Hepatocyte (in vitro differentiated cells): ENCODE results near the gene KIAA1217. TPM values are rescaled to one million over a fixed set of nuclear protein-coding genes. Genes with fewer than 3 reads are reported as not detected.
A peak's percentile ranks its signal among the peaks of the same experiment; 100 is the strongest.

ENCODE experiments used
- DNase-seq: peaks from one replicate; pipeline ENCODE4 v3.0.0-alpha.2; 2016; ENCODE audit warnings: low spot score
- H2AFZ ChIP-seq: fragments of 200-600 bp; sonication (generic); 2 replicates; pipeline ENCODE4 v1.6.0; 2016; ENCODE audit warnings: antibody characterized with exemption, mild to moderate bottlenecking
- H3K27ac ChIP-seq: fragments of 200-600 bp; sonication (generic); 2 replicates; pipeline ENCODE4 v1.5.1; 2016; ENCODE audit warnings: mild to moderate bottlenecking
- H3K27me3 ChIP-seq: fragments of 200-600 bp; sonication (generic); 2 replicates; pipeline ENCODE4 v1.6.1; 2016
- H3K36me3 ChIP-seq: fragments of 200-600 bp; sonication (generic); replicated peaks from 2 replicates; pipeline ENCODE4 v1.5.1; 2016; ENCODE audit warnings: low read depth; ENCODE audit not compliant: insufficient read depth
- H3K4me1 ChIP-seq: fragments of 200-600 bp; sonication (generic); 2 replicates; pipeline ENCODE4 v1.5.1; 2016; ENCODE audit warnings: mild to moderate bottlenecking, moderate library complexity; ENCODE audit not compliant: insufficient read depth
- H3K4me2 ChIP-seq: fragments of 200-600 bp; sonication (generic); 2 replicates; pipeline ENCODE4 v1.6.0; 2016
- H3K4me3 ChIP-seq: fragments of 200-600 bp; sonication (generic); 2 replicates; pipeline ENCODE4 v1.5.1; 2016; ENCODE audit warnings: mild to moderate bottlenecking
- H3K79me2 ChIP-seq: fragments of 200-600 bp; sonication (generic); 2 replicates; pipeline ENCODE4 v1.6.0; 2017; ENCODE audit warnings: mild to moderate bottlenecking
- H3K9me2 ChIP-seq: fragments of 200-600 bp; sonication (generic); replicated peaks from 2 replicates; pipeline ENCODE4 v1.6.0; 2017; ENCODE audit warnings: mild to moderate bottlenecking; ENCODE audit not compliant: insufficient read depth
- H3K9me3 ChIP-seq: fragments of 200-600 bp; sonication (generic); 2 replicates; pipeline ENCODE4 v1.5.1; 2016; ENCODE audit warnings: low read depth, mild to moderate bottlenecking
- H4K20me1 ChIP-seq: fragments of 200-600 bp; sonication (generic); 2 replicates; pipeline ENCODE4 v1.6.0; 2016; ENCODE audit warnings: mild to moderate bottlenecking; ENCODE audit not compliant: insufficient read depth, poor library complexity, severe bottlenecking
- CTCF ChIP-seq: fragments of 200-600 bp; sonication (generic); IDR thresholded peaks from 2 replicates; pipeline ENCODE4 v1.5.1; 2016; ENCODE audit warnings: antibody characterized with exemption, mild to moderate bottlenecking; ENCODE audit not compliant: poor library complexity
- EZH2 ChIP-seq: fragments of 200-600 bp; sonication (generic); IDR thresholded peaks from 2 replicates; pipeline ENCODE4 v1.6.1; 2016; ENCODE audit warnings: antibody characterized with exemption, mild to moderate bottlenecking, borderline replicate concordance
- EZH2phosphoT487 ChIP-seq: fragments of 200-600 bp; sonication (generic); IDR thresholded peaks from one replicate; pipeline ENCODE4 v1.6.1; 2018; ENCODE audit warnings: antibody characterized with exemption, mild to moderate bottlenecking, low read depth, moderate library complexity; ENCODE audit not compliant: unreplicated experiment, severe bottlenecking
- WGBS: methylation state at CpG from one replicate; pipeline ENCODE4 v1.1.6; 2016; ENCODE audit warnings: low lambda C conversion rate; ENCODE audit errors: missing lambda C conversion rate; 5-methylcytosine and 5-hydroxymethylcytosine counted together
- polyA plus RNA-seq: library from polyadenylated mRNA; unstranded; fragments of >200 nt; fragmentation: Nextera tagmentation; extraction: Ambion mirVana; gene quantifications from 2 replicates; pipeline ENCODE4 v1.2.1, GENCODE V29; 2016
- total RNA-seq: library from RNA; depleted of rRNA; stranded (reverse); fragments of >200 nt; gene quantifications from 2 replicates; pipeline ENCODE4 v1.2.3, GENCODE V29; 2014

KIAA1217 gene
- total and polyA plus RNA-seq, 2 experiments from 2014 or later: 31.6 to 33.2 TPM

- H3K4me1 ChIP-seq: peaks cover 30% of the 10 kb centered on the region
- H3K79me2 ChIP-seq: peaks cover 80% of the 10 kb centered on the region
- 80% methylated on average over 2 of the region's 2 CpGs for WGBS
- no peak overlapping the region for H3K4me2 ChIP-seq
- DNase-seq: no peak
- H3K9me3 ChIP-seq: no peaks in the 10 kb centered on the region
- H3K27ac ChIP-seq: no peak overlapping the region
- no peak for TF ChIP-seq EZH2phosphoT487
- no peaks in the 10 kb centered on the region for H4K20me1 ChIP-seq
- no peak overlapping the region for H2AFZ ChIP-seq
- H3K4me3 ChIP-seq: no peak overlapping the region
- H3K27me3 ChIP-seq: no peaks in the 10 kb centered on the region
- no peaks in the 10 kb centered on the region for H3K9me2 ChIP-seq
- H3K36me3 ChIP-seq: no peaks in the 10 kb centered on the region
Measured at GRCh38 chr10:24213881-24214280, 4.9 kb downstream of the KIAA1217 start.

- H3K36me3 ChIP-seq: no peaks in the 10 kb centered on the region
- H3K4me2 ChIP-seq: peak overlapping the region; percentile 63
- 80% methylated on average over 5 of the region's 5 CpGs for WGBS
- H3K27me3 ChIP-seq: no peaks in the 10 kb centered on the region
- H3K9me2 ChIP-seq: no peaks in the 10 kb centered on the region
- TF ChIP-seq CTCF (no peak), EZH2 (no peak), EZH2phosphoT487 (no peak)
- H3K4me3 ChIP-seq: no peak overlapping the region
- H4K20me1 ChIP-seq: no peaks in the 10 kb centered on the region
- H3K79me2 ChIP-seq: peaks cover 82% of the 10 kb centered on the region
- no peak overlapping the region for H2AFZ ChIP-seq
- no peak for DNase-seq
- H3K4me1 ChIP-seq: peaks cover 30% of the 10 kb centered on the region
- no peaks in the 10 kb centered on the region for H3K9me3 ChIP-seq
- peak overlapping the region; percentile 71 for H3K27ac ChIP-seq
Measured at GRCh38 chr10:24214762-24215161, 5.8 kb downstream of the KIAA1217 start.

- no peaks in the 10 kb centered on the region for H3K9me2 ChIP-seq
- no peaks in the 10 kb centered on the region for H3K9me3 ChIP-seq
- H3K4me1 ChIP-seq: peaks cover 30% of the 10 kb centered on the region
- H3K27me3 ChIP-seq: no peaks in the 10 kb centered on the region
- H3K36me3 ChIP-seq: no peaks in the 10 kb centered on the region
- 51% methylated on average over 4 of the region's 4 CpGs for WGBS
- peak overlapping the region; percentile 63 for H3K4me2 ChIP-seq
- TF ChIP-seq EZH2phosphoT487 (no peak), CTCF (no peak), EZH2 (no peak)
- DNase-seq: peak; percentile 51
- no peaks in the 10 kb centered on the region for H4K20me1 ChIP-seq
- H2AFZ ChIP-seq: no peak overlapping the region
- no peak overlapping the region for H3K4me3 ChIP-seq
- peaks cover 82% of the 10 kb centered on the region for H3K79me2 ChIP-seq
- peak overlapping the region; percentile 71 for H3K27ac ChIP-seq
Measured at GRCh38 chr10:24215196-24215595, 6.3 kb downstream of the KIAA1217 start.

GRCh38 chr10:24215603-24216002, 6.7 kb downstream of the KIAA1217 start:
- Histone ChIP-seq H3K36me3 (no peaks in the 10 kb centered on the region), H3K27me3 (no peaks in the 10 kb centered on the region), H4K20me1 (no peaks in the 10 kb centered on the region), H3K79me2 (peaks cover 79% of the 10 kb centered on the region), H3K9me3 (no peaks in the 10 kb centered on the region), H3K4me2 (peak overlapping the region; percentile 63), H2AFZ (no peak overlapping the region), H3K27ac (peak overlapping the region; percentile 71), H3K4me1 (peaks cover 27% of the 10 kb centered on the region), H3K9me2 (no peaks in the 10 kb centered on the region), H3K4me3 (no peak overlapping the region)
- 81% methylated on average over 5 of the region's 5 CpGs for WGBS
- DNase-seq: no peak
- TF ChIP-seq CTCF (no peak), EZH2phosphoT487 (no peak), EZH2 (no peak)
